ENCODE data around the gene RIPPLY2.

Gene RIPPLY2

GRCh38 chr6:83860782-83861495 is 7.8 kb downstream of the RIPPLY2 start:
- Histone ChIP-seq H3K9me3 (ENCODE audit: low read length) (no peaks in the 10 kb centered on the region), H3K36me3 (ENCODE audit: insufficient read depth, low read length) (peaks cover 10% of the 10 kb centered on the region), H3K4me1 (ENCODE audit: insufficient read depth, low read length) (peaks cover 20% of the 10 kb centered on the region), H3K4me3 (ENCODE audit: low read depth in 1 of 2, low read length in 2 of 2) (peak overlapping the region; percentile 90 to 97), H3K27ac (ENCODE audit: low read depth, low read length) (no peak overlapping the region), H3K9ac (ENCODE audit: low read length) (no peak overlapping the region), H3K27me3 (ENCODE audit: control insufficient read depth in 1 of 2, insufficient read depth in 2 of 2, low read length in 2 of 2) (no peaks in the 10 kb centered on the region)

- Histone ChIP-seq H3K27me3 (ENCODE audit: control insufficient read depth in 1 of 2, insufficient read depth in 2 of 2, low read length in 2 of 2) (no peaks in the 10 kb centered on the region), H3K36me3 (ENCODE audit: insufficient read depth, low read length) (peaks cover 11% of the 10 kb centered on the region), H3K9me3 (ENCODE audit: low read length) (no peaks in the 10 kb centered on the region), H3K4me3 (ENCODE audit: low read depth in 1 of 2, low read length in 2 of 2) (no peak overlapping the region), H3K4me1 (ENCODE audit: insufficient read depth, low read length) (peaks cover 20% of the 10 kb centered on the region), H3K27ac (ENCODE audit: low read depth, low read length) (no peak overlapping the region), H3K9ac (ENCODE audit: low read length) (no peak overlapping the region)
Observed at GRCh38 chr6:83862776-83863471, 9.8 kb downstream of the RIPPLY2 start.

DNA sequence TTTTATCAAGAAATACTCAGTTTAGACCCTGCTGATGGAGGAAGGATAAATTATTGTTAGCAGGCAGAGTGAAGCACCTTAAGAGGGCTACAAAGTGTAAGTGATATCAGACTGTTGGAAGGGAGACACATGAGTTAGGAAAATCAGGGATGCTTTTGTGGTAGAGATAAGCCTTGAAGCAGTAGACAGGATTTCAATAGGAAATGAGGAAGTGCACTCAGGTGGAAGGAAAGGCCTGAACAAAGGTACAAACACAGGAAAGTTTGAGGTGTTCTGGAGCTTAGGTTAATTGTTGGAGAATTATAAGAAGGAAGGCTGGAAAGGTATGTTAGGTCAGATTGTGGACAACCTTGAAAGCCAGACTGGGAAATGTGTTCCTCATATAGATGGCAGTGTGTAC is 13.9 kb downstream of the RIPPLY2 start:
- no peak overlapping the region for H3K4me3 ChIP-seq (ENCODE audit: low read depth in 1 of 2, low read length in 2 of 2)

GRCh38 chr6:83867527-83868161 is 14.5 kb downstream of the RIPPLY2 start:
- H3K36me3 ChIP-seq (ENCODE audit: insufficient read depth, low read length): peaks cover 11% of the 10 kb centered on the region
- H3K27ac ChIP-seq (ENCODE audit: low read depth, low read length): no peak overlapping the region
- H3K9ac ChIP-seq (ENCODE audit: low read length): no peak overlapping the region
- no peaks in the 10 kb centered on the region for H3K4me1 ChIP-seq (ENCODE audit: insufficient read depth, low read length)
- no peak overlapping the region for H3K4me3 ChIP-seq (ENCODE audit: low read depth in 1 of 2, low read length in 2 of 2)
- H3K27me3 ChIP-seq (ENCODE audit: control insufficient read depth in 1 of 2, insufficient read depth in 2 of 2, low read length in 2 of 2): no peaks in the 10 kb centered on the region
- no peaks in the 10 kb centered on the region for H3K9me3 ChIP-seq (ENCODE audit: low read length)

More for the DNA sequence above, 13.9 kb downstream of the RIPPLY2 start:
- Histone ChIP-seq H3K9ac (ENCODE audit: low read length) (no peak overlapping the region), H3K4me1 (ENCODE audit: insufficient read depth, low read length) (no peaks in the 10 kb centered on the region), H3K27ac (ENCODE audit: low read depth, low read length) (no peak overlapping the region), H3K27me3 (ENCODE audit: control insufficient read depth in 1 of 2, insufficient read depth in 2 of 2, low read length in 2 of 2) (no peaks in the 10 kb centered on the region), H3K36me3 (ENCODE audit: insufficient read depth, low read length) (peaks cover 11% of the 10 kb centered on the region), H3K9me3 (ENCODE audit: low read length) (no peaks in the 10 kb centered on the region)

DNA sequence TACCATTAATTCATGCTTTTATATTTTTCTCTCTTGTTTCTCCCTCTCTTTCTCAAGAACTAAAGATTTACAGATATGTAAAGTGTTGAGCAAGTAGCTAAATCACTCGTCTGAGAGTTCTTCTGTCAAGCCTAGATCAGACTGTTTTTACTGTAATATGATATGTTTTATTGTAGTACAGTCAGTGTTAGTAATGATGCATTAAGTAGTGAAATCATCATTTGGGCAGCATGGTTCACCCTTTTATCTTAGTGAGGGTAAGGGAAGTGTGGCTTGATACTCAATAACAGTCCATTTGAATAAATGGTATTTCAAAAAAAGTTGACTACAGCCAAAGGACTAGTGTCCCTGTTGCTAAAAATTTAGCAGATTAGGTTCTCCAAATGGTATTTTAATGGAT is 15.5 kb downstream of the RIPPLY2 start:
- Histone ChIP-seq H3K27me3 (ENCODE audit: control insufficient read depth in 1 of 2, insufficient read depth in 2 of 2, low read length in 2 of 2) (no peaks in the 10 kb centered on the region), H3K4me1 (ENCODE audit: insufficient read depth, low read length) (no peaks in the 10 kb centered on the region), H3K9ac (ENCODE audit: low read length) (no peak overlapping the region), H3K4me3 (ENCODE audit: low read depth in 1 of 2, low read length in 2 of 2) (no peak overlapping the region), H3K9me3 (ENCODE audit: low read length) (no peaks in the 10 kb centered on the region), H3K36me3 (ENCODE audit: insufficient read depth, low read length) (peaks cover 11% of the 10 kb centered on the region), H3K27ac (ENCODE audit: low read depth, low read length) (no peak overlapping the region)

DNA sequence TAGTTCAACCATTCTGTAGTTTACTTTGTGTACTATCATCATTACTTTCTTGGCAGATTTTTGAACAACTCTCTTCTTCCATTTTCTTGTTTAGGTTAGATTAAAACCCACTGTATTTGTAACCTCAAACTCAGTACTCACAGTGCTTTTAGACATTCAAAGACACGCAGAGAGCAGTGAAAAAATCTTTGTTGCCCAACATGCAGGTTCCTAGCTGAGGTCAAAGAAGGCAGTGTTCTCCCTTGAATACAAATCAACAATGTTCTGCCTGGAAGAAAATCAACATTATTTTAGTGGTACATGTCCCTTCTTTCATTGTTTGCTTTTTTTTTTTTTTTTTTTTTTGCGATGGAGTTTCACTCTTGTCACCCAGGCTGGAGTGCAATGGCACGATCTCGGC is 17.5 kb downstream of the RIPPLY2 start:
- Histone ChIP-seq H3K4me1 (ENCODE audit: insufficient read depth, low read length) (no peaks in the 10 kb centered on the region), H3K27me3 (ENCODE audit: control insufficient read depth in 1 of 2, insufficient read depth in 2 of 2, low read length in 2 of 2) (no peaks in the 10 kb centered on the region), H3K36me3 (ENCODE audit: insufficient read depth, low read length) (peaks cover 4% of the 10 kb centered on the region), H3K9me3 (ENCODE audit: low read length) (no peaks in the 10 kb centered on the region), H3K4me3 (ENCODE audit: low read depth in 1 of 2, low read length in 2 of 2) (no peak overlapping the region), H3K27ac (ENCODE audit: low read depth, low read length) (no peak overlapping the region), H3K9ac (ENCODE audit: low read length) (no peak overlapping the region)

DNA sequence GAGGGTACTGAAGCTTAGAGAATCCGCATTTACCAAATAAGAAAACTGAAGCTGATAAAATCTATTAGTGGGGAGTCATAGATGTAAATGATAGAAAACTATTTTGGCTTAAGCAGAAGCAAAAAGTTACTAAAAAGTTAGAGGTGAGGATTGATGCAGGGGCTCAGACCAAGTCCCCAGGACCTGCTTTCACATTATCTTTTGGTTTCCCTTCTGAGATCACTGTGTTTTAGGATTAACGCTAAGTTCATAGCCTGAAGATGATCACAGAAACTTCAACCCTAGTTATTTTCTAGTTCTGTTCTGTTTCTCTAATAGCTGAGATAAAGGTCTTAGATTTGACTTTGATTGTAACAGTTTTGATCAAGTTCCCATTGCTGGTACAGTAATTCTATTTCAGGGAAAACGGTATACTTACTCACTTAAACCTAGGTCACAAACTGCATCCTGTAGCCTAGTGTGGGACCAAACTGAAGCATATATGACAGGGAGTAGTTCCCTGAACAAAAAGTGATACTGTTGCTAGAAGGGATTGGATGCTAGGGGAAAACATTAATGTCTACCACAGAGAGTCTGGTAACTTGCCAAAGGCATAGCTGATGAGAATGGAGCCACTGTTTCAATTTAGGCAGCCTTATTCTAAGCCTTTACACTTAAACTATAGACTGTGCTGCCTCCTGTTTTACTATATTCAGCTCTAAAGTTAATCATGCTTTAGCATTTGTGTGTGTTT is 19.4 kb downstream of the RIPPLY2 start:
- Histone ChIP-seq H3K4me3 (ENCODE audit: low read depth in 1 of 2, low read length in 2 of 2) (no peak overlapping the region), H3K9ac (ENCODE audit: low read length) (no peak overlapping the region), H3K36me3 (ENCODE audit: insufficient read depth, low read length) (no peaks in the 10 kb centered on the region), H3K4me1 (ENCODE audit: insufficient read depth, low read length) (no peaks in the 10 kb centered on the region), H3K27me3 (ENCODE audit: control insufficient read depth in 1 of 2, insufficient read depth in 2 of 2, low read length in 2 of 2) (no peaks in the 10 kb centered on the region), H3K27ac (ENCODE audit: low read depth, low read length) (no peak overlapping the region), H3K9me3 (ENCODE audit: low read length) (no peaks in the 10 kb centered on the region)

DNA sequence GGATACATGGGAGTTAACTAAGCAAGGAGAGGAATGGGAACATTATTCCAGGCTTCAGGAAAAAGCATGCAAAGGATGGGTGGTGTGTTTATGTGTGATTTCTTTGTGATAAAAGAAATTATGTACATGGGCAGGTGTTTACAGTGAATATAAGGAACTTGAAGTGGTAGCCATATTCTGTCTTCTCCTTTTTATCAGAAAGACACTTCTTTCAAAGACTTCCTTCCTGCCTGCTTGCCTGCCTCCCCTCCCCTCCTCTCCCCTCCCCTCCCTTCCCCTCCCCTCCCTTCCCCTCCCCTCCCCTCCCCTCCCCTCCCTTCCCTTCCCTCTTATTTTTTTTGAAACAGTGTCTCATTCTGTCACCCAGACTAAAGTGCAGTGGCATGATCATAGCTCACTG is 20.7 kb downstream of the RIPPLY2 start:
- no peaks in the 10 kb centered on the region for H3K36me3 ChIP-seq (ENCODE audit: insufficient read depth, low read length)
- no peak overlapping the region for H3K9ac ChIP-seq (ENCODE audit: low read length)
- no peaks in the 10 kb centered on the region for H3K4me1 ChIP-seq (ENCODE audit: insufficient read depth, low read length)
- H3K27me3 ChIP-seq (ENCODE audit: control insufficient read depth in 1 of 2, insufficient read depth in 2 of 2, low read length in 2 of 2): no peaks in the 10 kb centered on the region
- no peak overlapping the region for H3K4me3 ChIP-seq (ENCODE audit: low read depth in 1 of 2, low read length in 2 of 2)
- H3K27ac ChIP-seq (ENCODE audit: low read depth, low read length): no peak overlapping the region
- no peaks in the 10 kb centered on the region for H3K9me3 ChIP-seq (ENCODE audit: low read length)

DNA sequence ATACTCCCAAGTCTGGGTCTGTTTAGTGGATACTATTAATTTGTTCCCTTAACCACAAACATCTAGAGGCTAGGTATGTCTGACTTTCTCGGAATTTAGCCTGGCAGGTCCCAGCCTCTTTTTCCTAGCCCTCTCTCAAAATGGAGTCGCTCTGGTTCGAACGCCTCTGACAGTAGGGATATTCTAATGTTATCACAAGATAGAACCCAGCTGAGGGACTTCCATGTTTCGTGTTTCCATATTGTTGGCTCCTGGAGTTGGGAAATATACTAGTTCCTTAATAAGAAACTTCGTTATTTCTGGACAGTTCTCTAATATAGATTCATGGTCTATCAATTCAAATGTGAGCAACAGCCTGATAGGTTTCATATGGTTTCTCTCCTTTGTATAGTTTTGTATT is 22.7 kb downstream of the RIPPLY2 start:
- no peaks in the 10 kb centered on the region for H3K9me3 ChIP-seq (ENCODE audit: low read length)
- H3K27me3 ChIP-seq (ENCODE audit: control insufficient read depth in 1 of 2, insufficient read depth in 2 of 2, low read length in 2 of 2): no peaks in the 10 kb centered on the region
- H3K36me3 ChIP-seq (ENCODE audit: insufficient read depth, low read length): no peaks in the 10 kb centered on the region
- H3K4me1 ChIP-seq (ENCODE audit: insufficient read depth, low read length): no peaks in the 10 kb centered on the region
- H3K9ac ChIP-seq (ENCODE audit: low read length): no peak overlapping the region
- no peak overlapping the region for H3K4me3 ChIP-seq (ENCODE audit: low read depth in 1 of 2, low read length in 2 of 2)
- H3K27ac ChIP-seq (ENCODE audit: low read depth, low read length): no peak overlapping the region

GRCh38 chr6:83878902-83879644 is 25.9 kb downstream of the RIPPLY2 start:
- no peaks in the 10 kb centered on the region for H3K36me3 ChIP-seq (ENCODE audit: insufficient read depth, low read length)
- no peak overlapping the region for H3K9ac ChIP-seq (ENCODE audit: low read length)
- H3K27ac ChIP-seq (ENCODE audit: low read depth, low read length): no peak overlapping the region
- H3K4me3 ChIP-seq (ENCODE audit: low read depth in 1 of 2, low read length in 2 of 2): no peak overlapping the region
- no peaks in the 10 kb centered on the region for H3K27me3 ChIP-seq (ENCODE audit: control insufficient read depth in 1 of 2, insufficient read depth in 2 of 2, low read length in 2 of 2)
- H3K9me3 ChIP-seq (ENCODE audit: low read length): no peaks in the 10 kb centered on the region
- no peaks in the 10 kb centered on the region for H3K4me1 ChIP-seq (ENCODE audit: insufficient read depth, low read length)

DNA sequence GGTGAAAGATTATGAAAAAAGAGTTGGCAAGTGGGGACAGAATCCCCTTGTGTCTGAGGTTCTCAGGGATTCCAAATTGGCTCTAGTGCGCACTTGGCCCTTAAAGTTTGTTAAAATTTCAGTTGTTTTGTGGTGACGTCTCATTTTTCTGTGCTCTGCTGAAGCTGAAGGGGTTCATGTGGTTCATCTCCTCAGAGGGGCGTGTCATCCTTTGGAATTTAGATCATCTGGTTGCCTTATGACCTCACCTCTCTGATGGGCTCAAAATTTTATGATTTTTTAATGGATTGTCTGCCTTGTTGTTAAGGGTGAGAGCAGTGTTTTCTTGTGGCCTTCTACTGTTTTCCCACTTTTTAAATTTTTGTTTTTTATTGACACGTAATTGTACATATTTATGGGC is 26.6 kb downstream of the RIPPLY2 start:
- no peak overlapping the region for H3K27ac ChIP-seq (ENCODE audit: low read depth, low read length)
- H3K4me1 ChIP-seq (ENCODE audit: insufficient read depth, low read length): no peaks in the 10 kb centered on the region
- H3K36me3 ChIP-seq (ENCODE audit: insufficient read depth, low read length): no peaks in the 10 kb centered on the region
- no peaks in the 10 kb centered on the region for H3K9me3 ChIP-seq (ENCODE audit: low read length)
- no peaks in the 10 kb centered on the region for H3K27me3 ChIP-seq (ENCODE audit: control insufficient read depth in 1 of 2, insufficient read depth in 2 of 2, low read length in 2 of 2)
- no peak overlapping the region for H3K4me3 ChIP-seq (ENCODE audit: low read depth in 1 of 2, low read length in 2 of 2)
- H3K9ac ChIP-seq (ENCODE audit: low read length): no peak overlapping the region

Measured in muscle layer of colon (tissue), 2 donors.